Muscle of arm (tissue), 12 donors: Measurements from ENCODE around the gene MAPKAPK3. TPM values are rescaled to one million over a fixed set of nuclear protein-coding genes. Genes with fewer than 3 reads are reported as not detected.
A peak's percentile ranks its signal among the peaks of the same experiment; 100 is the strongest.

Experiments used
- DNase-seq: peaks from one replicate; pipeline ENCODE4 v3.0.0-alpha.2; 2013
- polyA plus RNA-seq, 12 donors: library from polyadenylated mRNA; unstranded; fragments of 120-200 nt; gene quantifications; one replicate each; pipeline ENCODE4 v1.2.1, GENCODE V29; 2013; ENCODE audit not compliant: insufficient read length in 12 of 12

The MAPKAPK3 gene
- polyA plus RNA-seq, 12 donors = 10.5 to 174 (median 27.9) TPM

GRCh38 chr3:50624634-50625033 lies 7.7 kb downstream of the MAPKAPK3 start:
- DNase-seq = no peak

GRCh38 chr3:50625231-50626182 lies 8.6 kb downstream of the MAPKAPK3 start:
- DNase-seq = no peak

- no peak for DNase-seq
These were observed 9.4 kb downstream of the MAPKAPK3 start for GRCh38 chr3:50626401-50626800.

GRCh38 chr3:50627407-50628051 lies 10.6 kb downstream of the MAPKAPK3 start:
- no peak for DNase-seq

GRCh38 chr3:50628601-50629000 lies 11.7 kb downstream of the MAPKAPK3 start:
- DNase-seq = no peak

- no peak for DNase-seq
These were observed 13.4 kb downstream of the MAPKAPK3 start for GRCh38 chr3:50630394-50630793.

GRCh38 chr3:50630877-50631276 lies 13.9 kb downstream of the MAPKAPK3 start:
- no peak for DNase-seq

- no peak for DNase-seq
These were observed 15.5 kb downstream of the MAPKAPK3 start for GRCh38 chr3:50632450-50632849.

- no peak for DNase-seq
These were observed 16.4 kb downstream of the MAPKAPK3 start for GRCh38 chr3:50633230-50633790.

- no peak for DNase-seq
These were observed 18.1 kb downstream of the MAPKAPK3 start for GRCh38 chr3:50635066-50635465.

- no peak for DNase-seq
These were observed 20.1 kb downstream of the MAPKAPK3 start for GRCh38 chr3:50637011-50637410.

- no peak for DNase-seq
These were observed 21.0 kb downstream of the MAPKAPK3 start for GRCh38 chr3:50637945-50638344.

GRCh38 chr3:50639055-50639494 lies 22.1 kb downstream of the MAPKAPK3 start:
- no peak for DNase-seq

- no peak for DNase-seq
These were observed 25.4 kb downstream of the MAPKAPK3 start for GRCh38 chr3:50642382-50642781.

- DNase-seq = peak; percentile 47
These were observed 27.6 kb downstream of the MAPKAPK3 start for GRCh38 chr3:50644561-50644960.

- DNase-seq = no peak
These were observed 28.4 kb downstream of the MAPKAPK3 start for GRCh38 chr3:50645378-50645777.

- DNase-seq = no peak
These were observed 31.4 kb downstream of the MAPKAPK3 start for GRCh38 chr3:50648313-50648712.

- DNase-seq = no peak
These were observed 32.0 kb downstream of the MAPKAPK3 start for GRCh38 chr3:50648944-50649343.

GRCh38 chr3:50649451-50649931 lies 32.5 kb downstream of the MAPKAPK3 start:
- DNase-seq = no peak

- DNase-seq = no peak
These were observed 33.1 kb downstream of the MAPKAPK3 start for GRCh38 chr3:50650018-50650417.

- no peak for DNase-seq
These were observed 34.5 kb downstream of the MAPKAPK3 start for GRCh38 chr3:50651445-50651844.

GRCh38 chr3:50651920-50652529 lies 35.1 kb downstream of the MAPKAPK3 start:
- DNase-seq = no peak
